Stimulated activated naive CD8-positive, alpha-beta T cell treated with anti-CD3 and anti-CD28 coated beads, Interleukin-15, Interleukin-2, amounts not matched to agents 100 ng/mL and 50 ng/mL, for 24 hours (primary cell): ENCODE measurements around the gene OR10A5.

Source experiments
- H3K27ac Mint-ChIP-seq: one replicate; pipeline ENCODE4 v1.8.0; 2021; ENCODE audit warnings: mild to moderate bottlenecking, mixed read lengths
- H3K27me3 Mint-ChIP-seq: one replicate; pipeline ENCODE4 v1.8.0; 2021; ENCODE audit warnings: mixed read lengths
- H3K36me3 Mint-ChIP-seq: one replicate; pipeline ENCODE4 v1.8.0; 2021; ENCODE audit warnings: low read depth, mixed read lengths
- H3K4me1 Mint-ChIP-seq: one replicate; pipeline ENCODE4 v1.8.0; 2021; ENCODE audit warnings: low read depth, mixed read lengths
- H3K4me3 Mint-ChIP-seq: one replicate; pipeline ENCODE4 v1.8.0; 2021; ENCODE audit warnings: mild to moderate bottlenecking, mixed read lengths
- H3K9me3 Mint-ChIP-seq: one replicate; pipeline ENCODE4 v1.8.0; 2021; ENCODE audit warnings: mixed read lengths

The OR10A5 gene

GRCh38 chr11:6895010-6895409, 49.5 kb downstream of the OR10A5 start:
- Mint-ChIP-seq H3K9me3 (no peaks in the 10 kb centered on the region), H3K4me1 (no peaks in the 10 kb centered on the region), H3K4me3 (no peak overlapping the region), H3K27me3 (peaks cover 8% of the 10 kb centered on the region), H3K27ac (no peak overlapping the region), H3K36me3 (no peaks in the 10 kb centered on the region)
